HuH-7.5 (cell line): ENCODE results near the gene YPEL2.

Source experiments
- DNase-seq: peaks from one replicate; pipeline ENCODE4 v3.0.0; 2011; ENCODE audit warnings: low spot score

YPEL2 gene

GRCh38 chr17:59357219-59357697, 25.8 kb downstream of the YPEL2 start:
- DNase-seq, result no peak

- DNase-seq, result no peak
Observed at GRCh38 chr17:59357929-59358328, 26.5 kb downstream of the YPEL2 start.

- DNase-seq, result no peak
Observed at GRCh38 chr17:59361386-59361785, 29.9 kb downstream of the YPEL2 start.

- no peak for DNase-seq
Observed at GRCh38 chr17:59361916-59362810, 30.7 kb downstream of the YPEL2 start.

GRCh38 chr17:59362811-59363205, 31.4 kb downstream of the YPEL2 start:
- no peak for DNase-seq

GRCh38 chr17:59365383-59365981, 34.0 kb downstream of the YPEL2 start:
- DNase-seq, result no peak

GRCh38 chr17:59366040-59366757, 34.7 kb downstream of the YPEL2 start:
- no peak for DNase-seq

GRCh38 chr17:59366773-59367656, 35.6 kb downstream of the YPEL2 start:
- peak; percentile 61 for DNase-seq

- DNase-seq, result no peak
Observed at GRCh38 chr17:59367657-59368045, 36.2 kb downstream of the YPEL2 start.

GRCh38 chr17:59368218-59368857, 36.9 kb downstream of the YPEL2 start:
- no peak for DNase-seq

- no peak for DNase-seq
Observed at GRCh38 chr17:59369031-59369975, 37.8 kb downstream of the YPEL2 start.

- DNase-seq, result no peak
Observed at GRCh38 chr17:59370593-59371299, 39.3 kb downstream of the YPEL2 start.

GRCh38 chr17:59371416-59372100, 40.1 kb downstream of the YPEL2 start:
- no peak for DNase-seq

- DNase-seq, result no peak
Observed at GRCh38 chr17:59372138-59372751, 40.8 kb downstream of the YPEL2 start.

- no peak for DNase-seq
Observed at GRCh38 chr17:59373882-59374495, 42.5 kb downstream of the YPEL2 start.

- no peak for DNase-seq
Observed at GRCh38 chr17:59374612-59375011, 43.2 kb downstream of the YPEL2 start.

GRCh38 chr17:59375857-59376256, 44.4 kb downstream of the YPEL2 start:
- no peak for DNase-seq

GRCh38 chr17:59376506-59376905, 45.1 kb downstream of the YPEL2 start:
- no peak for DNase-seq
